Activated T-helper 2 cell treated with anti-CD3 and anti-CD28 coated beads, Interferon-gamma antibody, Interleukin-2, Interleukin-4, amounts not matched to agents 10 μg/mL and 5 μg/mL and 100 μg/mL, durations not matched to agents 14 hours and 24 hours and 36 hours (primary cell): ENCODE results near the gene XPR1. TPM values are rescaled to one million over a fixed set of nuclear protein-coding genes. Genes with fewer than 3 reads are reported as not detected.
"Not testable (repeated sequence)": the region's sequence is repeated elsewhere in the genome, so short reads cannot be mapped to it uniquely, and the experiment has no call there.

ENCODE experiments used
- DNase-seq: peaks from one replicate; pipeline ENCODE4 v3.0.0; 2021; ENCODE audit warnings: low spot score
- H3K27ac Mint-ChIP-seq: one replicate; pipeline ENCODE4 v1.8.0; 2021; ENCODE audit warnings: mixed read lengths
- H3K27me3 Mint-ChIP-seq: one replicate; pipeline ENCODE4 v1.8.0; 2021; ENCODE audit warnings: low read depth, mixed read lengths
- H3K36me3 Mint-ChIP-seq: one replicate; pipeline ENCODE4 v1.8.0; 2021; ENCODE audit warnings: low read depth, mixed read lengths
- H3K4me1 Mint-ChIP-seq: one replicate; pipeline ENCODE4 v1.8.0; 2021; ENCODE audit warnings: low read depth, mixed read lengths
- H3K4me3 Mint-ChIP-seq: one replicate; pipeline ENCODE4 v1.8.0; 2021; ENCODE audit warnings: low read depth, mild to moderate bottlenecking, moderate library complexity, mixed read lengths
- H3K9me3 Mint-ChIP-seq: one replicate; pipeline ENCODE4 v1.8.0; 2021; ENCODE audit warnings: mixed read lengths
- intact Hi-C: fragments of 100-400 bp; cut with micrococcal nuclease; formaldehyde crosslinking; loops from one replicate; pipeline ENCODE4 v1.15.1; 2023
- total RNA-seq: library from RNA; stranded (reverse); gene quantifications from 2 replicates; pipeline ENCODE4 v1.2.3, GENCODE V29; 2022

Gene XPR1
- total RNA-seq, 1 donor from 2014 or later: 23.6 TPM

- Mint-ChIP-seq H3K27ac (no peak overlapping the region), H3K36me3 (peaks cover 16% of the 10 kb centered on the region), H3K27me3 (no peaks in the 10 kb centered on the region), H3K4me3 (no peak overlapping the region), H3K9me3 (no peaks in the 10 kb centered on the region), H3K4me1 (peaks cover 1% of the 10 kb centered on the region)
- no peak for DNase-seq
- intact Hi-C loops: no loop called here
Measured at GRCh38 chr1:180816132-180816531, 184.3 kb downstream of the XPR1 start.

GRCh38 chr1:180821970-180822369 is 190.1 kb downstream of the XPR1 start:
- intact Hi-C loops: no loop called here
- H3K27me3 Mint-ChIP-seq: no peaks in the 10 kb centered on the region
- no peak overlapping the region for H3K4me3 Mint-ChIP-seq
- no peaks in the 10 kb centered on the region for H3K4me1 Mint-ChIP-seq
- DNase-seq: no peak
- H3K9me3 Mint-ChIP-seq: no peaks in the 10 kb centered on the region
- H3K27ac Mint-ChIP-seq: no peak overlapping the region
- H3K36me3 Mint-ChIP-seq: peaks cover 3% of the 10 kb centered on the region

- Mint-ChIP-seq H3K9me3 (peaks cover 20% of the 10 kb centered on the region), H3K36me3 (peaks cover 43% of the 10 kb centered on the region)
- intact Hi-C loops, H3K4me3 Mint-ChIP-seq, H3K27ac Mint-ChIP-seq, DNase-seq, H3K4me1 Mint-ChIP-seq, H3K27me3 Mint-ChIP-seq: not testable (repeated sequence)
Measured at GRCh38 chr1:180831507-180831906, 199.7 kb downstream of the XPR1 start.

GRCh38 chr1:180833180-180833579 is 201.4 kb downstream of the XPR1 start:
- H3K27me3 Mint-ChIP-seq, intact Hi-C loops, DNase-seq, H3K27ac Mint-ChIP-seq, H3K4me3 Mint-ChIP-seq: not testable (repeated sequence)
- H3K36me3 Mint-ChIP-seq: peaks cover 58% of the 10 kb centered on the region
- H3K9me3 Mint-ChIP-seq: peaks cover 20% of the 10 kb centered on the region
- H3K4me1 Mint-ChIP-seq: peaks cover 11% of the 10 kb centered on the region

GRCh38 chr1:180836449-180836848 is 204.6 kb downstream of the XPR1 start:
- intact Hi-C loops: no loop called here
- H3K4me3 Mint-ChIP-seq: no peak overlapping the region
- H3K27me3 Mint-ChIP-seq: no peaks in the 10 kb centered on the region
- H3K4me1 Mint-ChIP-seq: peaks cover 12% of the 10 kb centered on the region
- DNase-seq: no peak
- H3K36me3 Mint-ChIP-seq: peaks cover 61% of the 10 kb centered on the region
- H3K27ac Mint-ChIP-seq: no peak overlapping the region
- peaks cover 24% of the 10 kb centered on the region for H3K9me3 Mint-ChIP-seq

GRCh38 chr1:180837020-180837419 is 205.2 kb downstream of the XPR1 start:
- H3K4me1 Mint-ChIP-seq: peaks cover 12% of the 10 kb centered on the region
- peaks cover 19% of the 10 kb centered on the region for H3K9me3 Mint-ChIP-seq

GRCh38 chr1:180838535-180838934 is 206.7 kb downstream of the XPR1 start:
- Mint-ChIP-seq H3K36me3 (peaks cover 45% of the 10 kb centered on the region), H3K9me3 (peaks cover 5% of the 10 kb centered on the region), H3K27ac (no peak overlapping the region), H3K4me3 (no peak overlapping the region), H3K4me1 (peaks cover 12% of the 10 kb centered on the region), H3K27me3 (no peaks in the 10 kb centered on the region)
- intact Hi-C loops: no loop called here
- DNase-seq: no peak

More at GRCh38 chr1:180837020-180837419, 205.2 kb downstream of the XPR1 start:
- Mint-ChIP-seq H3K36me3 (peaks cover 59% of the 10 kb centered on the region), H3K27me3 (no peaks in the 10 kb centered on the region), H3K4me3 (no peak overlapping the region), H3K27ac (no peak overlapping the region)
- no peak for DNase-seq
- intact Hi-C loops: no loop called here

- no peak for DNase-seq
- Mint-ChIP-seq H3K4me1 (peaks cover 12% of the 10 kb centered on the region), H3K27ac (no peak overlapping the region), H3K9me3 (peaks cover 5% of the 10 kb centered on the region), H3K27me3 (no peaks in the 10 kb centered on the region), H3K4me3 (no peak overlapping the region), H3K36me3 (peaks cover 37% of the 10 kb centered on the region)
- intact Hi-C loops: no loop called here
Measured at GRCh38 chr1:180839547-180839946, 207.7 kb downstream of the XPR1 start.

GRCh38 chr1:180841415-180841814 is 209.6 kb downstream of the XPR1 start:
- peaks cover 21% of the 10 kb centered on the region for H3K36me3 Mint-ChIP-seq
- DNase-seq: no peak
- H3K27ac Mint-ChIP-seq: no peak overlapping the region
- H3K4me3 Mint-ChIP-seq: no peak overlapping the region
- peaks cover 12% of the 10 kb centered on the region for H3K4me1 Mint-ChIP-seq
- intact Hi-C loops: no loop called here
- no peaks in the 10 kb centered on the region for H3K27me3 Mint-ChIP-seq
- peaks cover 5% of the 10 kb centered on the region for H3K9me3 Mint-ChIP-seq

GRCh38 chr1:180842052-180842451 is 210.2 kb downstream of the XPR1 start:
- H3K27me3 Mint-ChIP-seq: no peaks in the 10 kb centered on the region
- no peak for DNase-seq
- H3K4me3 Mint-ChIP-seq: no peak overlapping the region
- H3K27ac Mint-ChIP-seq: no peak overlapping the region
- H3K36me3 Mint-ChIP-seq: peaks cover 15% of the 10 kb centered on the region
- peaks cover 9% of the 10 kb centered on the region for H3K4me1 Mint-ChIP-seq
- peaks cover 5% of the 10 kb centered on the region for H3K9me3 Mint-ChIP-seq
- intact Hi-C loops: no loop called here

GRCh38 chr1:180842491-180843275 is 210.9 kb downstream of the XPR1 start:
- peaks cover 5% of the 10 kb centered on the region for H3K4me1 Mint-ChIP-seq
- H3K36me3 Mint-ChIP-seq: peaks cover 10% of the 10 kb centered on the region
- no peak for DNase-seq
- H3K4me3 Mint-ChIP-seq: no peak overlapping the region
- no peak overlapping the region for H3K27ac Mint-ChIP-seq
- no peaks in the 10 kb centered on the region for H3K27me3 Mint-ChIP-seq
- H3K9me3 Mint-ChIP-seq: peaks cover 5% of the 10 kb centered on the region
- intact Hi-C loops: no loop called here

GRCh38 chr1:180845352-180845751 is 213.5 kb downstream of the XPR1 start:
- Mint-ChIP-seq H3K27me3 (no peaks in the 10 kb centered on the region), H3K27ac (no peak overlapping the region), H3K9me3 (no peaks in the 10 kb centered on the region), H3K4me3 (no peak overlapping the region), H3K4me1 (peaks cover 4% of the 10 kb centered on the region), H3K36me3 (peaks cover 4% of the 10 kb centered on the region)
- intact Hi-C loops: no loop called here
- DNase-seq: no peak

GRCh38 chr1:180848191-180848590 is 216.4 kb downstream of the XPR1 start:
- H3K27me3 Mint-ChIP-seq: no peaks in the 10 kb centered on the region
- DNase-seq: no peak
- peaks cover 17% of the 10 kb centered on the region for H3K4me1 Mint-ChIP-seq
- H3K9me3 Mint-ChIP-seq: peaks cover 8% of the 10 kb centered on the region
- H3K27ac Mint-ChIP-seq: no peak overlapping the region
- intact Hi-C loops: no loop called here
- H3K36me3 Mint-ChIP-seq: peaks cover 22% of the 10 kb centered on the region
- no peak overlapping the region for H3K4me3 Mint-ChIP-seq
